Stimulated activated CD8-positive, alpha-beta memory T cell treated with anti-CD3 and anti-CD28 coated beads, Interleukin-4, amount 100 ng/mL, for 24 hours (primary cell): ENCODE data around the gene SLC25A28.
"Not testable (repeated sequence)": the region's sequence is repeated elsewhere in the genome, so short reads cannot be mapped to it uniquely, and the experiment has no call there.

ENCODE experiments used
- DNase-seq: peaks from one replicate; pipeline ENCODE4 v3.0.0-alpha.2; 2020; ENCODE audit warnings: low read depth

Gene SLC25A28

GRCh38 chr10:99628923-99629624 is 8.8 kb upstream of the SLC25A28 start:
- no peak for DNase-seq

- DNase-seq = not testable (repeated sequence)
Observed at GRCh38 chr10:99625124-99625523, 4.9 kb upstream of the SLC25A28 start.

- DNase-seq = no peak
Observed at GRCh38 chr10:99623919-99624318, 3.7 kb upstream of the SLC25A28 start.

GRCh38 chr10:99621454-99622251 is 1.4 kb upstream of the SLC25A28 start:
- DNase-seq = no peak

- peak; percentile 83 for DNase-seq
Observed at GRCh38 chr10:99620711-99621453, 643 bp upstream of the SLC25A28 start.

- no peak for DNase-seq
Observed at GRCh38 chr10:99619090-99619800, 994 bp downstream of the SLC25A28 start.

GRCh38 chr10:99617696-99618095 is 2.5 kb downstream of the SLC25A28 start:
- no peak for DNase-seq

- no peak for DNase-seq
Observed at GRCh38 chr10:99615426-99615825, 4.8 kb downstream of the SLC25A28 start.

- no peak for DNase-seq
Observed at GRCh38 chr10:99612167-99612831, 7.9 kb downstream of the SLC25A28 start.

- DNase-seq = no peak
Observed at GRCh38 chr10:99611326-99611725, 8.9 kb downstream of the SLC25A28 start.

GRCh38 chr10:99610221-99610620 is 10.0 kb downstream of the SLC25A28 start:
- no peak for DNase-seq

- no peak for DNase-seq
Observed at GRCh38 chr10:99609186-99609585, 11.1 kb downstream of the SLC25A28 start.

- DNase-seq = no peak
Observed at GRCh38 chr10:99605351-99605750, 14.9 kb downstream of the SLC25A28 start.

- no peak for DNase-seq
Observed at GRCh38 chr10:99604862-99605261, 15.4 kb downstream of the SLC25A28 start.

- DNase-seq = no peak
Observed at GRCh38 chr10:99598781-99599509, 21.3 kb downstream of the SLC25A28 start.

- DNase-seq = no peak
Observed at GRCh38 chr10:99598011-99598410, 22.2 kb downstream of the SLC25A28 start.

GRCh38 chr10:99596708-99597107 is 23.5 kb downstream of the SLC25A28 start:
- not testable (repeated sequence) for DNase-seq

- DNase-seq = no peak
Observed at GRCh38 chr10:99595770-99596465, 24.3 kb downstream of the SLC25A28 start.

- DNase-seq = no peak
Observed at GRCh38 chr10:99595236-99595635, 25.0 kb downstream of the SLC25A28 start.

- DNase-seq = no peak
Observed at GRCh38 chr10:99593312-99593711, 26.9 kb downstream of the SLC25A28 start.
